Kidney (tissue), 14 donors: ENCODE data around the gene MCF2L. TPM values are rescaled to one million over a fixed set of nuclear protein-coding genes. Genes with fewer than 3 reads are reported as not detected.

Experiments used
- DNase-seq, 5 donors: peaks; one replicate each; pipeline ENCODE4 v3.0.0-alpha.2; 2013 to 2020
- FAIRE-seq: peaks from 2 replicates; lab custom pipeline; 2012; peaks lifted over from hg19 to GRCh38; lab: Jason Lieb, UNC
- H3K27ac ChIP-seq, 2 donors: one replicate each; pipeline ENCODE4 v1.7.0; 2013; ENCODE audit warnings: low read depth in 2 of 2, low read length in 2 of 2, inconsistent platforms in 1 of 2
- H3K27me3 ChIP-seq: one replicate; pipeline ENCODE4 v1.7.1; 2013; ENCODE audit warnings: low read length, inconsistent platforms; ENCODE audit not compliant: control insufficient read depth, insufficient read depth
- H3K36me3 ChIP-seq, 3 donors: one replicate each; pipeline versions ENCODE4 v1.7.0 to v1.7.1; 2013; ENCODE audit warnings: low read length in 3 of 3, control low read depth in 1 of 3, inconsistent platforms in 1 of 3; ENCODE audit not compliant: insufficient read depth in 3 of 3, control insufficient read depth in 2 of 3
- H3K4me1 ChIP-seq, 3 donors: one replicate each; pipeline versions ENCODE4 v1.7.0 to v1.7.1; 2013; ENCODE audit warnings: low read length in 3 of 3, inconsistent platforms in 1 of 3, low read depth in 1 of 3; ENCODE audit not compliant: control insufficient read depth in 2 of 3, insufficient read depth in 2 of 3
- H3K4me3 ChIP-seq, 3 donors: one replicate each; pipeline versions ENCODE4 v1.7.0 to v1.8.1; 2013; ENCODE audit warnings: low read length in 3 of 3, control low read depth in 1 of 3, inconsistent platforms in 1 of 3
- H3K9ac ChIP-seq, 3 donors: one replicate each; pipeline versions ENCODE4 v1.7.0 to v1.7.1; 2013; ENCODE audit warnings: low read length in 3 of 3, control low read depth in 1 of 3, inconsistent platforms in 1 of 3
- H3K9me3 ChIP-seq, 3 donors: one replicate each; pipeline versions ENCODE4 v1.7.0 to v1.7.1; 2013; ENCODE audit warnings: low read length in 3 of 3, control low read depth in 1 of 3, inconsistent platforms in 1 of 3; ENCODE audit not compliant: control insufficient read depth in 2 of 3, insufficient read depth in 1 of 3
- CTCF ChIP-seq: IDR thresholded peaks from 3 replicates; pipeline ENCODE4 v1.5.1; 2012; ENCODE audit warnings: mild to moderate bottlenecking, moderate library complexity, borderline replicate concordance; ENCODE audit not compliant: insufficient read depth; ENCODE audit errors: extremely low read depth
- intact Hi-C: fragments of 100-400 bp; cut with DNase I; formaldehyde crosslinking; loops from one replicate; pipeline ENCODE4 v1.11.1; 2022
- polyA plus RNA-seq: library from polyadenylated mRNA; stranded (reverse); fragments of 350-450 nt; fragmentation: Illumina TruSeq; extraction: RNeasy Lipid Tissue Mini Kit (QIAGEN cat#74804); gene quantifications from one replicate; pipeline ENCODE4 v1.2.3, GENCODE V29; 2014; ENCODE audit warnings: low read depth, low replicate concordance; ENCODE audit not compliant: insufficient read depth
- total RNA-seq: library from RNA; stranded (reverse); fragmentation: NEBNext Ultra II Directional; extraction: Animal tissue kit (Norgen Biotek cat#: 25700); gene quantifications from one replicate; pipeline ENCODE4 v1.2.1, GENCODE V29; 2021
- donor health status: control.
- donor health status: control.
- donor health status: control.
- donor health status: control.
- donor health status: control.
- donor health status: DM: yes; HTN: yes; CAD: no.
- donor health status: Normal renal cell carcinoma (clear cell type).

The MCF2L gene
- total and polyA plus RNA-seq, 2 donors from 2014 or later = 12.1 to 61.9 TPM

GRCh38 chr13:113051641-113052040 lies 82.6 kb downstream of the MCF2L start:
- Histone ChIP-seq H3K9ac (no peak overlapping the region), H3K27ac (no peak overlapping the region), H3K4me1 (no peaks in the 10 kb centered on the region), H3K9me3 (no peaks in the 10 kb centered on the region), H3K36me3 (peaks cover 0 to 12% (median 9%) of the 10 kb centered on the region in 3 donors), H3K4me3 (no peak overlapping the region), H3K27me3 (no peaks in the 10 kb centered on the region)
- no peak for TF ChIP-seq CTCF
- intact Hi-C loops = no loop called here
- peak in 1 of 5 donors; percentile 30 for DNase-seq
- FAIRE-seq = no peak

- DNase-seq (peak in 1 of 5 donors; percentile 49), FAIRE-seq (no peak)
- Histone ChIP-seq H3K4me3 (no peak overlapping the region), H3K9ac (no peak overlapping the region), H3K4me1 (no peaks in the 10 kb centered on the region), H3K27ac (no peak overlapping the region), H3K9me3 (no peaks in the 10 kb centered on the region), H3K36me3 (peaks cover 0 to 9% (median 8%) of the 10 kb centered on the region in 3 donors), H3K27me3 (no peaks in the 10 kb centered on the region)
- intact Hi-C loops = no loop called here
- TF ChIP-seq CTCF = no peak
Measured at GRCh38 chr13:113052206-113052605, 83.2 kb downstream of the MCF2L start.

GRCh38 chr13:113052971-113053370 lies 84.0 kb downstream of the MCF2L start:
- peaks cover 0 to 9% (median 5%) of the 10 kb centered on the region in 3 donors for H3K36me3 ChIP-seq
- TF ChIP-seq CTCF = no peak
- FAIRE-seq (no peak), DNase-seq (peak in 1 of 5 donors; percentile 52)
- no peak overlapping the region for H3K9ac ChIP-seq
- no peak overlapping the region for H3K4me3 ChIP-seq
- H3K4me1 ChIP-seq = no peaks in the 10 kb centered on the region
- no peaks in the 10 kb centered on the region for H3K9me3 ChIP-seq
- H3K27ac ChIP-seq = no peak overlapping the region
- no peaks in the 10 kb centered on the region for H3K27me3 ChIP-seq
- intact Hi-C loops = no loop called here

- no peak overlapping the region for H3K9ac ChIP-seq
- H3K9me3 ChIP-seq = no peaks in the 10 kb centered on the region
- no peaks in the 10 kb centered on the region for H3K4me1 ChIP-seq
- H3K4me3 ChIP-seq = no peak overlapping the region
- intact Hi-C loops = no loop called here
- no peaks in the 10 kb centered on the region for H3K27me3 ChIP-seq
- H3K27ac ChIP-seq = no peak overlapping the region
- FAIRE-seq (no peak), DNase-seq (peak in 1 of 5 donors; percentile 60)
- peaks cover 0 to 9% (median 5%) of the 10 kb centered on the region in 3 donors for H3K36me3 ChIP-seq
- no peak for TF ChIP-seq CTCF
Measured at GRCh38 chr13:113053376-113053775, 84.4 kb downstream of the MCF2L start.
